ENCODE measurements around the gene LNP1.
A peak's percentile ranks its signal among the peaks of the same experiment; 100 is the strongest.
"Not testable (repeated sequence)": the region's sequence is repeated elsewhere in the genome, so short reads cannot be mapped to it uniquely, and the experiment has no call there.

LNP1 gene

GRCh38 chr3:100478521-100478920 lies 77.2 kb downstream of the LNP1 start:
- not testable (repeated sequence) for DNase-seq (ENCODE audit: low spot score)

GRCh38 chr3:100480081-100480480 lies 78.7 kb downstream of the LNP1 start:
- DNase-seq (ENCODE audit: low spot score): no peak

GRCh38 chr3:100482176-100482575 lies 80.8 kb downstream of the LNP1 start:
- peak; percentile 15 for DNase-seq (ENCODE audit: low spot score)

- DNase-seq (ENCODE audit: low spot score): no peak
Measured at GRCh38 chr3:100483529-100483928, 82.2 kb downstream of the LNP1 start.

- no peak for DNase-seq (ENCODE audit: low spot score)
Measured at GRCh38 chr3:100486808-100487207, 85.5 kb downstream of the LNP1 start.

GRCh38 chr3:100489118-100489517 lies 87.8 kb downstream of the LNP1 start:
- DNase-seq (ENCODE audit: low spot score): no peak

- peak; percentile 90 for DNase-seq (ENCODE audit: low spot score)
Measured at GRCh38 chr3:100492059-100493006, 91.0 kb downstream of the LNP1 start, which contains the start of gene TMEM45A. Gene TMEM45A (plus strand): TSS chr3:100492619. CDS start chr3:100555212, 62,593 bp downstream.

GRCh38 chr3:100496711-100497261 lies 95.4 kb downstream of the LNP1 start:
- peak; percentile 30 for DNase-seq (ENCODE audit: low spot score)

- no peak for DNase-seq (ENCODE audit: low spot score)
Measured at GRCh38 chr3:100499651-100500050, 98.3 kb downstream of the LNP1 start.

- no peak for DNase-seq (ENCODE audit: low spot score)
Measured at GRCh38 chr3:100500320-100500880, 99.1 kb downstream of the LNP1 start.

- no peak for DNase-seq (ENCODE audit: low spot score)
Measured at GRCh38 chr3:100503448-100503847, 102.1 kb downstream of the LNP1 start.
